ENCODE results near the gene EHD4.

Gene EHD4

GRCh38 chr15:41987925-41988275 lies 15.5 kb upstream of the EHD4 start:
- no peak for DNase-seq (ENCODE audit: low read depth, low spot score)
- WGBS (ENCODE audit: insufficient coverage, insufficient read length): no CpG with 5 or more reads among the region's 11 CpGs
- H3K9me3 ChIP-seq (ENCODE audit: control insufficient read depth, insufficient read depth, low read length): no peaks in the 10 kb centered on the region
- H3K27ac ChIP-seq (ENCODE audit: low read length): no peak overlapping the region
- H3K4me1 ChIP-seq (ENCODE audit: control insufficient read depth, insufficient read depth, low read length): no peaks in the 10 kb centered on the region
- no peaks in the 10 kb centered on the region for H3K27me3 ChIP-seq (ENCODE audit: control insufficient read depth, insufficient read depth, low read length)
- H3K36me3 ChIP-seq (ENCODE audit: control insufficient read depth, insufficient read depth, low read length): no peaks in the 10 kb centered on the region
- no peak overlapping the region for H3K4me3 ChIP-seq (ENCODE audit: low read length)

- no peak overlapping the region for H3K27ac ChIP-seq (ENCODE audit: low read length)
- WGBS (ENCODE audit: insufficient coverage, insufficient read length): no CpG with 5 or more reads among the region's 17 CpGs
- H3K27me3 ChIP-seq (ENCODE audit: control insufficient read depth, insufficient read depth, low read length): no peaks in the 10 kb centered on the region
- H3K9me3 ChIP-seq (ENCODE audit: control insufficient read depth, insufficient read depth, low read length): no peaks in the 10 kb centered on the region
- no peak for DNase-seq (ENCODE audit: low read depth, low spot score)
- no peak overlapping the region for H3K4me3 ChIP-seq (ENCODE audit: low read length)
- no peaks in the 10 kb centered on the region for H3K4me1 ChIP-seq (ENCODE audit: control insufficient read depth, insufficient read depth, low read length)
- no peaks in the 10 kb centered on the region for H3K36me3 ChIP-seq (ENCODE audit: control insufficient read depth, insufficient read depth, low read length)
Observed at GRCh38 chr15:41987246-41987924, 15.0 kb upstream of the EHD4 start.

GRCh38 chr15:41985236-41986160 lies 13.1 kb upstream of the EHD4 start:
- Histone ChIP-seq H3K9me3 (ENCODE audit: control insufficient read depth, insufficient read depth, low read length) (no peaks in the 10 kb centered on the region), H3K4me1 (ENCODE audit: control insufficient read depth, insufficient read depth, low read length) (peaks cover 1% of the 10 kb centered on the region; the same call in 1 of the 2 replicates), H3K27me3 (ENCODE audit: control insufficient read depth, insufficient read depth, low read length) (no peaks in the 10 kb centered on the region), H3K4me3 (ENCODE audit: low read length) (no peak overlapping the region), H3K36me3 (ENCODE audit: control insufficient read depth, insufficient read depth, low read length) (no peaks in the 10 kb centered on the region), H3K27ac (ENCODE audit: low read length) (no peak overlapping the region)
- no CpG with 5 or more reads among the region's 19 CpGs for WGBS (ENCODE audit: insufficient coverage, insufficient read length)
- no peak for DNase-seq (ENCODE audit: low read depth, low spot score)

- Histone ChIP-seq H3K27ac (ENCODE audit: low read length) (no peak overlapping the region), H3K4me1 (ENCODE audit: control insufficient read depth, insufficient read depth, low read length) (peaks cover 1% of the 10 kb centered on the region; the same call in 1 of the 2 replicates), H3K9me3 (ENCODE audit: control insufficient read depth, insufficient read depth, low read length) (no peaks in the 10 kb centered on the region), H3K27me3 (ENCODE audit: control insufficient read depth, insufficient read depth, low read length) (no peaks in the 10 kb centered on the region), H3K4me3 (ENCODE audit: low read length) (no peak overlapping the region), H3K36me3 (ENCODE audit: control insufficient read depth, insufficient read depth, low read length) (no peaks in the 10 kb centered on the region)
- no CpG with 5 or more reads among the region's 5 CpGs for WGBS (ENCODE audit: insufficient coverage, insufficient read length)
- no peak for DNase-seq (ENCODE audit: low read depth, low spot score)
Observed at GRCh38 chr15:41984622-41985021, 12.3 kb upstream of the EHD4 start.

GRCh38 chr15:41983621-41984571 lies 11.5 kb upstream of the EHD4 start:
- peaks cover 1% of the 10 kb centered on the region; the same call in 1 of the 2 replicates for H3K4me1 ChIP-seq (ENCODE audit: control insufficient read depth, insufficient read depth, low read length)
- H3K9me3 ChIP-seq (ENCODE audit: control insufficient read depth, insufficient read depth, low read length): no peaks in the 10 kb centered on the region
- H3K27ac ChIP-seq (ENCODE audit: low read length): no peak overlapping the region
- no peaks in the 10 kb centered on the region for H3K27me3 ChIP-seq (ENCODE audit: control insufficient read depth, insufficient read depth, low read length)
- WGBS (ENCODE audit: insufficient coverage, insufficient read length): no CpG with 5 or more reads among the region's 17 CpGs
- H3K36me3 ChIP-seq (ENCODE audit: control insufficient read depth, insufficient read depth, low read length): no peaks in the 10 kb centered on the region
- no peak for DNase-seq (ENCODE audit: low read depth, low spot score)
- H3K4me3 ChIP-seq (ENCODE audit: low read length): no peak overlapping the region

GRCh38 chr15:41983221-41983620 lies 10.9 kb upstream of the EHD4 start:
- no peak overlapping the region for H3K4me3 ChIP-seq (ENCODE audit: low read length)
- DNase-seq (ENCODE audit: low read depth, low spot score): no peak
- H3K27ac ChIP-seq (ENCODE audit: low read length): no peak overlapping the region
- H3K27me3 ChIP-seq (ENCODE audit: control insufficient read depth, insufficient read depth, low read length): no peaks in the 10 kb centered on the region
- peaks cover 1% of the 10 kb centered on the region; the same call in 1 of the 2 replicates for H3K4me1 ChIP-seq (ENCODE audit: control insufficient read depth, insufficient read depth, low read length)
- H3K9me3 ChIP-seq (ENCODE audit: control insufficient read depth, insufficient read depth, low read length): no peaks in the 10 kb centered on the region
- no CpG with 5 or more reads among the region's 7 CpGs for WGBS (ENCODE audit: insufficient coverage, insufficient read length)
- H3K36me3 ChIP-seq (ENCODE audit: control insufficient read depth, insufficient read depth, low read length): no peaks in the 10 kb centered on the region

- Histone ChIP-seq H3K4me3 (ENCODE audit: low read length) (no peak overlapping the region), H3K4me1 (ENCODE audit: control insufficient read depth, insufficient read depth, low read length) (peaks cover 1% of the 10 kb centered on the region; the same call in 1 of the 2 replicates), H3K9me3 (ENCODE audit: control insufficient read depth, insufficient read depth, low read length) (no peaks in the 10 kb centered on the region), H3K27me3 (ENCODE audit: control insufficient read depth, insufficient read depth, low read length) (no peaks in the 10 kb centered on the region), H3K27ac (ENCODE audit: low read length) (no peak overlapping the region), H3K36me3 (ENCODE audit: control insufficient read depth, insufficient read depth, low read length) (no peaks in the 10 kb centered on the region)
- no peak for DNase-seq (ENCODE audit: low read depth, low spot score)
- no CpG with 5 or more reads among the region's 10 CpGs for WGBS (ENCODE audit: insufficient coverage, insufficient read length)
Observed at GRCh38 chr15:41982133-41982930, 10.0 kb upstream of the EHD4 start.

- DNase-seq (ENCODE audit: low read depth, low spot score): no peak
- H3K4me3 ChIP-seq (ENCODE audit: low read length): no peak overlapping the region
- no CpG with 5 or more reads among the region's 10 CpGs for WGBS (ENCODE audit: insufficient coverage, insufficient read length)
- no peak overlapping the region for H3K27ac ChIP-seq (ENCODE audit: low read length)
- peaks cover 1% of the 10 kb centered on the region; the same call in 1 of the 2 replicates for H3K4me1 ChIP-seq (ENCODE audit: control insufficient read depth, insufficient read depth, low read length)
- no peaks in the 10 kb centered on the region for H3K36me3 ChIP-seq (ENCODE audit: control insufficient read depth, insufficient read depth, low read length)
- no peaks in the 10 kb centered on the region for H3K27me3 ChIP-seq (ENCODE audit: control insufficient read depth, insufficient read depth, low read length)
- H3K9me3 ChIP-seq (ENCODE audit: control insufficient read depth, insufficient read depth, low read length): no peaks in the 10 kb centered on the region
Observed at GRCh38 chr15:41981371-41982132, 9.2 kb upstream of the EHD4 start.

- no peaks in the 10 kb centered on the region for H3K9me3 ChIP-seq (ENCODE audit: control insufficient read depth, insufficient read depth, low read length)
- peaks cover 1% of the 10 kb centered on the region; the same call in 1 of the 2 replicates for H3K4me1 ChIP-seq (ENCODE audit: control insufficient read depth, insufficient read depth, low read length)
- H3K27ac ChIP-seq (ENCODE audit: low read length): no peak overlapping the region
- DNase-seq (ENCODE audit: low read depth, low spot score): no peak
- H3K4me3 ChIP-seq (ENCODE audit: low read length): no peak overlapping the region
- H3K36me3 ChIP-seq (ENCODE audit: control insufficient read depth, insufficient read depth, low read length): no peaks in the 10 kb centered on the region
- no CpG with 5 or more reads among the region's 7 CpGs for WGBS (ENCODE audit: insufficient coverage, insufficient read length)
- H3K27me3 ChIP-seq (ENCODE audit: control insufficient read depth, insufficient read depth, low read length): no peaks in the 10 kb centered on the region
Observed at GRCh38 chr15:41980654-41981323, 8.4 kb upstream of the EHD4 start.
